PC-9 (cell line): ENCODE measurements around the gene XIRP1. TPM values are rescaled to one million over a fixed set of nuclear protein-coding genes. Genes with fewer than 3 reads are reported as not detected.

Experiments used
- BruUV-seq: library from RNA; stranded (reverse); fragments of 400-500 nt; replicated peaks from 2 replicates; lab custom pipeline; 2021; lab: Mats Ljungman, UMichigan
- CTCF ChIA-PET: fragments of 300-600 bp; sonication (Branson Sonifier 250); formaldehyde crosslinking; loops from one replicate; lab custom pipeline; 2022; ENCODE audit warnings: antibody characterized with exemption; lab: Charles Lee
- POLR2A ChIA-PET: fragments of 300-600 bp; sonication (Branson Sonifier 250); formaldehyde crosslinking; loops from one replicate; lab custom pipeline; 2022; ENCODE audit warnings: antibody characterized with exemption; ENCODE audit not compliant: unreplicated experiment; lab: Charles Lee
- DNase-seq, 2 experiments: peaks; one replicate each; pipeline versions ENCODE4 v3.0.0 to v3.0.0-alpha.2; 2015 to 2022; ENCODE audit warnings: mixed read lengths in 1 of 2
- H2AFZ ChIP-seq: fragments of 200-600 bp; sonication (generic); 2 replicates; pipeline ENCODE4 v1.8.1; 2017; ENCODE audit warnings: antibody characterized with exemption
- H3F3A ChIP-seq: fragments of 200-600 bp; sonication (generic); 2 replicates; pipeline ENCODE4 v1.8.1; 2017; ENCODE audit warnings: antibody characterized with exemption, mild to moderate bottlenecking, low read depth; ENCODE audit not compliant: insufficient read depth
- H3K27ac ChIP-seq: fragments of 200-600 bp; sonication (generic); 2 replicates; pipeline ENCODE4 v1.6.1; 2016; ENCODE audit warnings: mixed run types
- H3K27me3 ChIP-seq: fragments of 200-600 bp; sonication (generic); 2 replicates; pipeline ENCODE4 v1.6.1; 2016; ENCODE audit warnings: low read depth, mixed run types; ENCODE audit not compliant: insufficient read depth
- H3K36me3 ChIP-seq: fragments of 200-600 bp; sonication (generic); 2 replicates; pipeline ENCODE4 v1.6.1; 2016; ENCODE audit warnings: low read depth, mixed run types
- H3K4me1 ChIP-seq: fragments of 200-600 bp; sonication (generic); replicated peaks from 2 replicates; pipeline ENCODE4 v1.6.1; 2016; ENCODE audit warnings: mixed run types; ENCODE audit not compliant: insufficient read depth
- H3K4me2 ChIP-seq: fragments of 200-600 bp; sonication (generic); 2 replicates; pipeline ENCODE4 v1.6.1; 2017; ENCODE audit warnings: mixed run types
- H3K4me3 ChIP-seq: fragments of 200-600 bp; sonication (generic); 2 replicates; pipeline ENCODE4 v1.6.1; 2016; ENCODE audit warnings: mixed run types
- H3K79me2 ChIP-seq: fragments of 200-600 bp; sonication (generic); 2 replicates; pipeline ENCODE4 v1.6.1; 2017; ENCODE audit warnings: low read depth, mixed run types
- H3K9me2 ChIP-seq: fragments of 200-600 bp; sonication (generic); 2 replicates; pipeline ENCODE4 v1.8.1; 2017; ENCODE audit warnings: mild to moderate bottlenecking; ENCODE audit not compliant: insufficient read depth
- H3K9me3 ChIP-seq: fragments of 200-600 bp; sonication (generic); 2 replicates; pipeline ENCODE4 v1.8.1; 2016; ENCODE audit warnings: low read depth; ENCODE audit not compliant: insufficient read depth
- H4K20me1 ChIP-seq: fragments of 200-600 bp; sonication (generic); 2 replicates; pipeline ENCODE4 v1.8.1; 2017; ENCODE audit not compliant: insufficient read depth
- EZH2 ChIP-seq: fragments of 200-600 bp; sonication (generic); IDR thresholded peaks from 2 replicates; pipeline ENCODE4 v1.8.0; 2017; ENCODE audit warnings: antibody characterized with exemption, low read depth
- intact Hi-C: fragments of 100-400 bp; cut with micrococcal nuclease; formaldehyde crosslinking; loops from one replicate; pipeline ENCODE4 v1.10.0; 2022; ENCODE audit not compliant: unreplicated experiment
- total RNA-seq: library from RNA; stranded (reverse); gene quantifications from 2 replicates; pipeline ENCODE4 v1.2.3, GENCODE V29; 2021
- TF ChIP-seq, protein P1 (sequence below): fragments of 200-600 bp; sonication (generic); conservative IDR thresholded peaks from 2 replicates; pipeline ENCODE4 v1.6.1; 2017; ENCODE audit warnings: mixed run types, antibody characterized with exemption, mild to moderate bottlenecking, moderate library complexity

XIRP1 gene
- total RNA-seq, 1 experiment from 2014 or later: not detected

DNA sequence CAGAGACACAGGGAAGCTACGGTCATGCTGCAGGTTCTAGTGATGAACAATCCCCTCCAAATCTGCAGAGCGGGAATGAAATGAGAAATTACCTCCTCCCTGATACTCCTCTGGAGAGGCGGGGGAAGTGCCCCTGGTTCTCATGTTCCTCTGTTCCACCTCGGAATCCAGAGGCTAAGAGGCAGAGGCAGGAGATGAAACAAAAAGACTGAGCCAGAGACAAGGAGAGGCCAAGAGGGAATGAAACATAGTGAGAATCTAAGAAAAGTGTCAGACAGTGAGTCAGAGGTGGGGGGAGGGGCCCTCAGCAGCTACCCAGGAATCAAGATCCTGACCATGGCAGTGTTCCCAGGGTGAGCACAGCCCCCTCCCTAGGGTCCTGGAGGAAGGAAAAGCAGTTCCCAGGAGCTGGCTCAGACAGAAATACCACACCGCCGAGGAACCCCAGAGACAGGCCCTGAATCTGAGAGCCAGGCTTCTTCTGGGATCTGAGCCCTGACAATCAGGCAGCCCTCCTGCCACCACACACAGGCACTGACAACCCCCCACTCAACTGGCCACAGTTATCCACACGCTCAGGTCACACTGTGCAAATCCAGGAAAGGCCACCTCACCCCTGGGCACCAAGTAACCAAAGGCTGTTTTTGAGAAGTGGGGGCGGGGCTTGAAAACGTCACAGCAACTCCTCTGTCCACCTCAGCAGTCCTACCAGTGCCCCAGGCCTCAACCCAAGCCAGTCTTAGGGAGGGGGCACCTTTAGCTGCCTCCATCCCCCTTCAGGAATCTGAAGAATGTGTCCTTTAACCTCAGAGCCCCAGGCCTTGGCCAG lies 41.4 kb downstream of the XIRP1 start:
- no peak overlapping the region for H2AFZ ChIP-seq
- no peaks in the 10 kb centered on the region for H3K27me3 ChIP-seq
- peak overlapping the region; percentile 96 for H3K4me2 ChIP-seq
- no peaks in the 10 kb centered on the region for H3K9me2 ChIP-seq
- ChIA-PET POLR2A (interaction anchor here (0.6 to 0.7 kb wide), 5 partner anchors 10 to 996 kb away, joined by 3 to 7 read pairs (median 4); no protein-coding TSS in a partner anchor), CTCF (interaction anchor here (0.7 kb wide), 1 partner anchor 24 kb away, joined by 6 read pairs; no protein-coding TSS in a partner anchor)
- peak overlapping the region; percentile 94 for H3K27ac ChIP-seq
- peaks cover 49% of the 10 kb centered on the region for H3F3A ChIP-seq
- intact Hi-C loops: loop anchor here (1.0 kb wide), 4 partner anchors 10 to 44 kb away; partner anchors contain the start of genes GORASP1 and TTC21A
- H4K20me1 ChIP-seq: peaks cover 8% of the 10 kb centered on the region; the same call in 1 of the 2 replicates
- peaks cover 61% of the 10 kb centered on the region for H3K4me1 ChIP-seq
- no peaks in the 10 kb centered on the region for H3K36me3 ChIP-seq
- TF ChIP-seq EZH2: no peak
- TF ChIP-seq, protein P1, sequence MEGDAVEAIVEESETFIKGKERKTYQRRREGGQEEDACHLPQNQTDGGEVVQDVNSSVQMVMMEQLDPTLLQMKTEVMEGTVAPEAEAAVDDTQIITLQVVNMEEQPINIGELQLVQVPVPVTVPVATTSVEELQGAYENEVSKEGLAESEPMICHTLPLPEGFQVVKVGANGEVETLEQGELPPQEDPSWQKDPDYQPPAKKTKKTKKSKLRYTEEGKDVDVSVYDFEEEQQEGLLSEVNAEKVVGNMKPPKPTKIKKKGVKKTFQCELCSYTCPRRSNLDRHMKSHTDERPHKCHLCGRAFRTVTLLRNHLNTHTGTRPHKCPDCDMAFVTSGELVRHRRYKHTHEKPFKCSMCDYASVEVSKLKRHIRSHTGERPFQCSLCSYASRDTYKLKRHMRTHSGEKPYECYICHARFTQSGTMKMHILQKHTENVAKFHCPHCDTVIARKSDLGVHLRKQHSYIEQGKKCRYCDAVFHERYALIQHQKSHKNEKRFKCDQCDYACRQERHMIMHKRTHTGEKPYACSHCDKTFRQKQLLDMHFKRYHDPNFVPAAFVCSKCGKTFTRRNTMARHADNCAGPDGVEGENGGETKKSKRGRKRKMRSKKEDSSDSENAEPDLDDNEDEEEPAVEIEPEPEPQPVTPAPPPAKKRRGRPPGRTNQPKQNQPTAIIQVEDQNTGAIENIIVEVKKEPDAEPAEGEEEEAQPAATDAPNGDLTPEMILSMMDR: no peak
- H3K4me3 ChIP-seq: peak overlapping the region; percentile 85; the same call in 1 of the 2 replicates
- BruUV-seq: no TSS peak
- DNase-seq: peak; percentile 80 to 87
- H3K79me2 ChIP-seq: peaks cover 42% of the 10 kb centered on the region
- no peaks in the 10 kb centered on the region for H3K9me3 ChIP-seq

DNA sequence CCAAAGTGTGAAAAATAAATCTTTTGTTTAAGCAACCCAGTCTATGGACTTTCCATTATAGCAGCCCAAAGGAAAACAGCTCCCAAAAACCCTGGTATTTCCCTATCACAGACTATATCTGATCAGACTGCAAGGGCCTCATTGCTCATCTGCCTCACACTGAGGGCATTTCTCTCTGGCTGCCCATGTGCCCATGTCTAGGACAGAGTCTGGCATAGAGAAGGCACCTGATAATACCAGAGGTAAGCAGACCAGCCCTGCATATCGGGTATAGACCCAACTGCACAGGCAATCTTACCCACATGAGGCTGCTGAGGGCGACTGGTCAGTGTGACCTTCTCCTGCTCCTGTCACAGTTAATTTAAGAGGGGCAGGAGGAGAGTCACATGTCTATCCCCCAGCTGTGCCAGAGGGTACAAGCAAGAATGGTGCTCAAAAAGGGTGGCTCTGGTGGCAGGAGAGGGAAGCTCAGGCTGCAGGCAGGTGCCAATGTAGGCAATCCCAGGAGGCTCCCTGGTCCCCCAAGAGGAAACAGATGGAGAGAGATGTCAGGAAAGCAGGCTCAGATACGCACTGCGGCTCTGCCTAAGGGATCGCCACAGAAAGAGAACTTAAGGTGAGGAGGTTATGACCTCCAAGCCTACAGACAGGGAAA lies 42.1 kb downstream of the XIRP1 start:
- H3K4me1 ChIP-seq: peaks cover 65% of the 10 kb centered on the region
- no peaks in the 10 kb centered on the region for H3K36me3 ChIP-seq
- H3K79me2 ChIP-seq: peaks cover 46% of the 10 kb centered on the region
- H3F3A ChIP-seq: peaks cover 50% of the 10 kb centered on the region
- ChIA-PET CTCF (interaction anchor here (1.1 kb wide), 1 partner anchor 24 kb away, joined by 3 read pairs; no protein-coding TSS in a partner anchor), POLR2A (interaction anchor here (0.7 kb wide), 3 partner anchors 9 to 138 kb away, joined by 4 to 5 read pairs (median 4); no protein-coding TSS in a partner anchor)
- peaks cover 8% of the 10 kb centered on the region; the same call in 1 of the 2 replicates for H4K20me1 ChIP-seq
- H3K4me3 ChIP-seq: peak overlapping the region; percentile 85; the same call in 1 of the 2 replicates
- intact Hi-C loops: no loop called here
- H3K27me3 ChIP-seq: no peaks in the 10 kb centered on the region
- no TSS peak for BruUV-seq
- H3K27ac ChIP-seq: peak overlapping the region; percentile 94
- no peaks in the 10 kb centered on the region for H3K9me3 ChIP-seq
- H3K9me2 ChIP-seq: no peaks in the 10 kb centered on the region
- TF ChIP-seq EZH2: no peak
- TF ChIP-seq, protein P1: no peak
- H3K4me2 ChIP-seq: peak overlapping the region; percentile 96
- no peak for DNase-seq
- no peak overlapping the region for H2AFZ ChIP-seq
